Retinal pigment epithelial cell (primary cell): Measurements from ENCODE around the gene PCED1B.

Source experiments
- DNase-seq: peaks from one replicate; pipeline ENCODE4 v3.0.0-alpha.2; 2010; ENCODE audit warnings: low read depth
- H3K4me3 ChIP-seq: 2 replicates; pipeline ENCODE4 v1.5.1; 2011; ENCODE audit warnings: mild to moderate bottlenecking, low read length, control low read depth, moderate library complexity
- CTCF ChIP-seq: conservative IDR thresholded peaks from 2 replicates; pipeline ENCODE4 v1.5.1; 2011; ENCODE audit warnings: low read depth, low read length, control low read depth, inconsistent platforms

Gene PCED1B

DNA sequence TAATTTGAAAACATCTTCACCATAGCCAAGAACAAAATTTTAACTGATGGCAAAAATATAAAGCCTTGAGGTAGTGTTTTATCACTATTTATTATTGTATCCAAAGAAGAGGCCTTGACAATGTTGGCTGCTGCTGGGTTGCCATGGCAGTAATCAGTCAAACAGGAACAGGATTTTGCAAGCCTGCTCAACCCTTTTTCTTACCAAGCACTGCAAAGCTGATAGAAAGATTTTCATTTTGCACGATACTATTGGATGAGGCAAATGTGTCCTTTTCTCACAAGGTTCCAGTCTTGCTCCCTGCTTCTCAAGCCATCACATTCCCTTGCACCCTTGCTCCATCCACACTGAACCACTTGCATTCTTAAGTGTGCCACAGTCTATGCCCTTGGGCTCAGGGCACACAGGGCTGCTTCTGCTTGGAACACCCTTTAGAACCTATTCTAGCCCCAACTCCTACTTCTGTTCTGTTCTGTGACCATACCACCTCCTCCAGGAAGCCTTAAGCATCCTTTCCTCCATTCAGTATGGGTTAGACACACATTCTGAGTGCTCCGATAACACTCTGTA lies 76.8 kb downstream of the PCED1B start:
- TF ChIP-seq CTCF = no peak
- no peak overlapping the region for H3K4me3 ChIP-seq
- DNase-seq = no peak

DNA sequence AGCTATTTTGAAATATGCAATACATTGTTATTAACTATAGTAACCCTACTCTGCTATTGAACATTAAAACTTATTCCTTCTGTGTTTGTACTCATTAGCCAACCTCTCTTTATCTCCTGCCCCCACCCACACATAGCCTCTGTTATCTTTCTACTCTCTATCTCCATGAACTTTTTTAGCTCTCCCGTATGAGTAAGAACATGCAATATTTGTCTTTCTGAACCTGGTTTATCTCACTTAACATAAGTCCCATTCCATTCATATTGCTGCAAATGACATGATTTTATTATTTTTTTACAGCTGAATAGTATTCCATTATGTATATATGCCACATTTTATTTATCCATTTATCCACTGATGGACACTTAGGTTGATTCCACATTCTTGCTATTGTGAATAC lies 79.4 kb downstream of the PCED1B start:
- TF ChIP-seq CTCF = no peak
- DNase-seq = no peak
- H3K4me3 ChIP-seq = no peak overlapping the region

- no peak for DNase-seq
- H3K4me3 ChIP-seq = no peak overlapping the region
- no peak for TF ChIP-seq CTCF
Observed at GRCh38 chr12:47159348-47159747, 79.9 kb downstream of the PCED1B start.

- no peak for TF ChIP-seq CTCF
- H3K4me3 ChIP-seq = no peak overlapping the region
- no peak for DNase-seq
Observed at GRCh38 chr12:47160316-47161244, 81.2 kb downstream of the PCED1B start.

DNA sequence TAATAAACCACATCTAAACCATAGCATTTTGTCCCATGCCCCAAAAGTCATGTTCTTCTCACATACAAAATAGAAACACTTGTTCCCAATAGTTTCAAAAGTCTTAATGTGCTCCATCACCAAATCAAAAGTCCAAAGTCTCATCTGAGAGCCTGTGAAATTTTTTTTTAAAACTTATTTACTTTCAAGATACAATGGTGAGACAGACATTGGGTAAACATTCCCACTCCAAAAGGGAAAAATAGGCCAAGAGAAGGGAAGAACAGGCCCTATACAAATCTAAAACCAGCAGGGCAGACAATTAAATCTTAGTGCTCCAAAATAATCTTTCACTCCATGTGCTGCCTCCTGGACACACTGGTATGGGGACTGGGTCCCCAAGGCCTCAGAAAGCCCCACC lies 84.7 kb downstream of the PCED1B start:
- DNase-seq = no peak
- no peak for TF ChIP-seq CTCF

GRCh38 chr12:47164724-47165439 lies 85.5 kb downstream of the PCED1B start:
- DNase-seq = no peak
- no peak for TF ChIP-seq CTCF

More for the DNA sequence above, 84.7 kb downstream of the PCED1B start:
- H3K4me3 ChIP-seq = no peak overlapping the region

More at GRCh38 chr12:47164724-47165439, 85.5 kb downstream of the PCED1B start:
- H3K4me3 ChIP-seq = no peak overlapping the region
